Urothelium cell line (cell line): ENCODE data around the gene ELAVL2.

Experiments
- DNase-seq: peaks from one replicate; pipeline ENCODE4 v3.0.0; 2011; ENCODE audit warnings: low spot score, mixed read lengths
- FAIRE-seq: peaks from 2 replicates; lab custom pipeline; 2011; peaks lifted over from hg19 to GRCh38; lab: Jason Lieb, UNC

ELAVL2 gene

DNA sequence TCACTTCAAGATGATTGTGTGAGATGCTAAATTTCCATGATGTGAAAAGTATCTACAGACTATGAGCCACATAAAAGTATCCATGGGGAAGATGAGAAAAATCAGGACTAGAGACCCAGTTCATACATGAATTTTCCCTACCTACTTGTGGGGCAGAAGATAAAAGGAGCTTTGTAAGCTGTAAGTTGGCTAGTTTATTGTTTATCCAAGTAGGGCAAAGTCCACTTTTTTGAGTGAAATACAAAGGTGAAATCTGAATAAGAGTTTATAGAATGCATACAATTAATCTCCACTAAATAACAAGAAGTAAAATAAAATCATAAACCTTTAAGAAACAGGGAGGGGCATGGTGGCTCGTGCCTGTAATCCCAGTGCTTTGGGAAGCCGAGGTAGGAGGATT, 160.4 kb downstream of the ELAVL2 start:
- no peak for DNase-seq
- no peak for FAIRE-seq

DNA sequence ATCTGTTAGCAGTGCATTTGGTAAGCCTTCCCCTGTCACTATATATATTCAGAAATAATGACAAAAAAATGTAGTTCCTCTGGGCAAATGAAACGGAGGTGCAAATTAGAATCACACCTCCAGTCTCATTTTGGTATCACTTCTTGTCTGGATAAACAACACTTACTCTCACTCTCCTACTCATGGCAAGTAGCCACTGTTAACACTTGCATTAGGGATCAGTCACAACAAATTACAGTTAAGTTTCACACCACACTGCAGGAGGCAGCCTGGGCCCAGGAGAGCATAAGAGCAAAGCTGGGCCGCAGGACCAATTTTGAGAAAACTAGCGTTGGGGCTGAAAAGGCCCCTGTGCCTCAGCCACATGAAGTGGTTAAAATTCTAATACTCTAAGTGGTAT, 161.0 kb downstream of the ELAVL2 start:
- DNase-seq (no peak), FAIRE-seq (no peak)

DNA sequence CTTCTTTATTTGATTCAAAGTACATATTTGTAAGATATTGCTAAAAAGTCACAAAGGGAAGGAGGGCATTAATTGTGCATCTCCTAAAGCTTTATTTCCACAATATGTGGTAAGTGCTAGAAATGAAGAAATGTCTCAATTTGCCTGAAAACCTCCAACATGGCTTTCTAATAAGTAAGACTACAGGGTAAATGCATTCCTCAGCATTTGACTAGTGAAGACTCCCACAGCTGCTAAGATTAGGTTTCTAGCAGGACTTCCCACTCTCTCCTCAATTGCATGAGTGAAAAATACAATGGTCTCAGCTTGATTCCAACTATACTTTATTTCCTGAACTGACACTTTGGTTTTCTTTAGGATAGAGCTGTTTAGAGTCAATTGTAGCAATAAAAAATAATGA, 162.1 kb downstream of the ELAVL2 start:
- FAIRE-seq (no peak), DNase-seq (no peak)

DNA sequence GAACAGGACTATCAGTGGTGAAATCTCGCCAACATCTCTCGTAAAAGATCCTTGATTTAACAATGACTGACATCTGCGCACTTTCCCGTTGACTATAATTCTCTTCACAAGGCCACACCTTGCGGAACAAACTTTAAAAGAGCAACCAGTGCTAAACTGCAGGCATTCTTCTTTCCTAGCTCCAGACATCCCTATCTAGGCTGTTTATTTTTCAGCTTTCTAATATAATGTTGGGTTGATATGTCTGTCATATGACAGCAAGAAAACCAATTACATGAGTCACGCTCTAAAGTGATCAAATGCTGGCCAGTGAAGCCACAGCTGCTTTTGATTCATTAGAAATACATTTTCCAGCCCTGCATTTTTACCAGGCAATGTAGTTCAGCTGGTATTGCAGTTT, 162.5 kb downstream of the ELAVL2 start:
- no peak for FAIRE-seq
- DNase-seq, result no peak

DNA sequence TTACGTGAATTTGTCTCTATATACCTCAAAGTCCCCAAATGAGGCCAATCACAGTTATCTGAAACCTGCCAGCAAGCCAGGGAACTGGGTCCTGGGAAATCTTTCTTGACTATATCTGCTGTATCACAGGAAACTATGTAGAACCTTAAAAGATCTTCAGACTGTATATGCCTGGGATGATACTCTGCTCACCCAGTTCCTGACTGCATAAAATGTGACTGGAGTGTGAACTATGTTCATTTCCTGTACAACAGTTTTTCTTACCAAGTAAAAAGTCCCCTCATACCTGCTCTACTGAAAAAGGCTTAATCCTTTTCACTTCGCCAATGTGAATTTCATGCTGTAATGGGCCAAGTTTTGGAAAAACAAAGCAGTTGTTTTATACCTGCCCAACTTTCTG, 162.9 kb downstream of the ELAVL2 start:
- DNase-seq, result no peak
- FAIRE-seq, result no peak

DNA sequence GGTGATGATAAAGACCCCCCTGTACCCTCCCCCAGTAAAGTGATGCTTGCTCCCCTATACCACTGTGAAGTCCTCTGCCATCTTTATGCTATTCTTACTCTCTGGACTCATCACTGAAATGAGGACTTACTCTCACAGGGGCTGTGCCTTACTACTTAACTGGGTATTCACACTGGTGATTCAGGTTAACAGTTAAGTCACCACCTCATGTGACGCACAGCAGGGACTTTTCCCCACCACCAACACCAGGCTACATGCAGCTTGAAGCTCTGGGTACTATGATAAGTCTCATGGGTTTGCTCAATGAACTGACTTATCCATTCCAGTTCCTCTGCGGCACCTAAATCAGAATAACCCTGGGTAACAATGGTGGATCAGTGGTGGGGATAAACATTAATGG, 163.7 kb downstream of the ELAVL2 start:
- DNase-seq (no peak), FAIRE-seq (no peak)

DNA sequence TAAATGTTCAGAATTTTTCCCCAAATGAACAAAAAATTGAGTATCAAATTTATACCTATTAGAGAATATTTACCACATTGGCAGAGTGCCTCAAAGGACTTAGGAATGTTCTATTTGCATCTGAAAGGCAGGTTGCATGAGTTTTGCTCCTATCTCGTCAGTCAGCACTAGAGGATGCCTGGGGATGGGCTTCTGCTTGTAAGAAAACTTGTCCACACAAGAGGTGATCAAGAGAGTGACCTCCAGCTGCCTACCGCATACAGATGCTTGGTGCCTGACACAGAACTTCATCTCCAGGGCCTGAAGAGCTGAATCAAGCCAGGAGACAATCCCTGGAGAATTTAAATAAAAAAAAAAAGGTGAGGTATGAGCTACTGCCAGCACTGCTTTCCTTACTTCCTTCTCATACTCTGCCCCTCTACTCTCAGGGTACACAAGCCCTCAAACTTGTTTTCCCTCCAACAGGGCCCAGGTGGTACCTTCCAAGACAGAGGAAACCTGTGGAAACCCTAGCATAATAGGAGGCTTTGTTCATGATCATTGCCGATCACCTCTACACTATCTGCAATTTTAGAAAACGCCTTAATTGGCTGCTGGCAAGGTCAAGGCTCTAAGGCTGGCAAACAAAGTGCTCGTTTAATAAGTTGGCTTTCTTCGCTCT, 166.6 kb downstream of the ELAVL2 start:
- no peak for FAIRE-seq
- DNase-seq, result no peak

DNA sequence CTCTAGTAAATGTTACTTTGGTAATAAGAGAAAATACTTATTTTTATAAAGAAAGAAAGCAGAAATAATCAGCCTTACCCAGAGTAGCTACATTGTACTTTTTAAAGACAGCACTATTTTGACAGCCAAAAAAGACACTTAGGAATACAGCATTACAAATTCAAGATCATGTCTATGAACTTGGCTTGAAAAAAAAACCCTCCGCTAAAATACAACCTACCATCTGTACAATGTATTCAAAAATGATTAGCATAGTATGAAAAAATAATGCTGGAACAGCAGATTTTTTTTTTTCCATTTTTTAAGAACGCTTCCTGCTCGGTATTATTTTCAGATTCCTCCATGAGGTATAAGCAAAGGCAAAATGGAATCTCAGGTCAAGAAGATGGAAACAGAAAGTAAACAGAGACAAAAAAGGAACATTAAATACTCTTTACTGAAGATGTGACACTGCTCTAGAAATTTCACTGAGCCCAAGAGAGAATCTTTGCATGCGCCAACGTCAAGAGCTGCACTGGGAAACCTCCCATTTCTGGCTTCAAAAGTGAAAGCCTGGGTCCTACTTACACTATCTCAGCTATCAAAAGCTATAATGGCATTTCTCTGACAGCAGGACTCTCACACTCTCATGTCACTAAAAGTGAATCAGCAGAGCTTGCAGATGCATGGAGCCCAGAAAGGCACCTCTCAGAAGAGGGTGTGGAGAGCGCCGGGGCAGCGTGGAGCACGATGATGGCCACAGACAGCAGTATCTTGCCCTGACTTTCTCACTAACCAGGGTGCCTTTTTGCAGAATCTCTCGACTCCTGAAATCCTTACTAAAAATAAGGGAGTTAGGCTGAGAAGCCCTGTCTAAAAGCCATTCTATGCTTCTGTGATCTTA, 167.4 kb downstream of the ELAVL2 start:
- no peak for FAIRE-seq
- no peak for DNase-seq

DNA sequence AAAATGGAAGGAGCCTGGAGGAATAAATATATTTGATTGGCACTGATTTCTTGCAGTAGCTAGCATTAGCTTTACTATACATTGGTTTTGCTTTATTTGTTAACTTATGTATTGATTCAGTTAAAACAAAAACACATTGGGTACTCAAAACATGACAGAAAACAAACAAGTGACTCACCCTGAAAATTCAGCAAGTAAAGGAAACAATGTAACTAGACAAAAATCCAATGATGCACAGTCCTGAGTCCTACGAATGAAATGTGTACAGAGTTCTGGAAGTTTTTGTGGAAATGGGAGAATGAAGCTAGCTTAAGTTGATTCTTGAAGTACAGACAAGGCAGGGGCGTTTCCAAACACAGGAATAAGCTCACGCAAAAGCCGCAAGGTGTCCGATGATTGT, 175.0 kb downstream of the ELAVL2 start:
- no peak for DNase-seq
- FAIRE-seq, result no peak

DNA sequence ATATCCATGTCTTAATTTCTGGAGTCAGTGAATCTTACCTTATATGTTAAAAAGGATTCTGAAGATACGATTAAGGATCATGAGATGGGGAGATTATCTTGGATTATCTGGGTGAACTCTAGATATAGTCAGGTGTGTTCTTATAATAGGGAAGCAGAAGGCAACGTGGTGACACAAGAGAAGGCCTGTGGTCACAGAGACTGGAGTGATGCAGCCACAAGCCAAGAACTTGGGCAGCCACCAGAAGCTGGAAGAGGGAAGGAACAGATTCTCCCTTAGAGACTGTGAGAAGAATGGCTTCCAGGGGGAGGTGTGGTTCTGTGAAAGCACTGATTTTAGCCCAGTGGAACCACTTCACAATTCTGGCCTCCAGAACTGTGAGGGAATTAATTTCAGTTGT, 177.4 kb downstream of the ELAVL2 start:
- no peak for FAIRE-seq

DNA sequence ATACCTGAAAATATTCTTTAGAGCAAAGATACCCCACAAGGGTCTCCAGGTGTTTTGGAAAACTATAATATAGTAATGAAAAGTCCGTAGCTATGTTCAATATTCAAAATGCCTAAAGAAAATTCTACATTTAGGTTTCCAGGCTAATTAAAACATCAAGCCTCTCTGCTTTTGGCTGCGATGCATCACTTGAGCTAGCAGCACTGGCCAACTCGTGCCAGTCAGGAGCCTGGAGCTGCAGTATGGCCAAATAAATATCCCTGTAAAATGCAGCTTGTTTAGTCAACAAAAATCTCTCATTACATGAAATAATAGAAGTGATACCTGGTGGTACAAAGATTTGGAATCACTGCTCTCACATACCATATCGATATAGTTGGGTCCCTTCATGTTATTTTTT, 181.1 kb downstream of the ELAVL2 start:
- no peak for FAIRE-seq
- no peak for DNase-seq

More for the DNA sequence above, 177.4 kb downstream of the ELAVL2 start:
- DNase-seq, result no peak

DNA sequence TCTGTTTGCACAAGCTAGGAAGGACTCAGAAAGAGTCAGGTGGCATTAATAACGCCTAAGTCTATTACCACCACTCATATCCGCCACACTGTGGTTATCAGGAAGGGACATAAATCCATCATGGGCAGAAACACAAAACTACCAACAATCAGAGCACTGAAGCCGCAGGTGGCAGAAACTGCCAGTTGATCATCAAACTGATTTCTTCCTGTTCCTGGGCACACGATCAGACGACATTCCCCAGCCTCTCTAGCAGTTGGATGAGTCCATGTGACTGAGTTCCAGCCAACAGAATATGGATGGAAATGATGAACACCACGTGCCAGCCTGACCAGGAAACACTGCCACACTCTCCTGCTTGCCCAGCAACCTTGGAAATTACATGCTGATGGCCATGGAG, 181.7 kb downstream of the ELAVL2 start:
- DNase-seq, result no peak
- FAIRE-seq, result no peak

DNA sequence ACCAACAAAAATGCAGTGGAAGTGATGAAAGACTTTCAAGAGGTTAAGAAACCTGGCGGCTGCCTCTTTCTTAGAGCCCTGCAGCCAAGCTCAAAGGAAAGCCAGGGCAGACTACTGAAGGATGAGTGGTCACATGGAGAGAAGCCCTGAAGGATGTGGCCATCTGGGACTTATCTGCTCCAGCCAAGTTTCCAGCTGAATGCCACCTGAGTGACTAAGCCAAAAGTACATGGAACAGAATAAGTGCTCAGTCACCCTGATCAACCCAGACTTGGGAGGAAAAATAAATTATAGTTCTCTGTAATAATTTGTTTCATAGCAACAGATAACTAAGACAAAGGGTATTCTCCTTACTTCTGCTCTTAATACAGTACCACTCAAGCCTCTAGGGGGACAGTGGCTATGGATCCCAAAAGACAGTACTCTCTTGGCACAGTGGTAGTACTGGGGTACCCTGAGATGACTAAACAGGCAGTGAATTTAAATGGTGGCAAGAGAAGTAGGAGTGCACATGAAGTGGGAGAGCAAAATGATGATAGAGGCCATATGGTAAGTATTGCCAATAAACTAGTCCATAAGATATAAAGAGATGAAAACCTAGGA, 182.3 kb downstream of the ELAVL2 start:
- no peak for DNase-seq
- no peak for FAIRE-seq
